HG02840 (cell line): ENCODE data around the gene XPR1.
A peak's percentile ranks its signal among the peaks of the same experiment; 100 is the strongest.

ENCODE experiments used
- ATAC-seq: cut with Tn5 transposase; IDR thresholded peaks from one replicate; pipeline ENCODE4 v1.9.1; 2021; ENCODE audit warnings: mild to moderate bottlenecking, moderate library complexity, moderate number of reproducible peaks; ENCODE audit not compliant: unreplicated experiment, low FRiP score

XPR1 gene

GRCh38 chr1:180631766-180632325 lies at the start of gene XPR1:
XPR1 (plus strand) TSS chr1:180632022; CDS start chr1:180632202, 180 bp downstream.
- peak; percentile 98 for ATAC-seq

- no peak for ATAC-seq
These were observed 47.0 kb upstream of the XPR1 start for GRCh38 chr1:180584869-180585268.

- no peak for ATAC-seq
These were observed 45.8 kb upstream of the XPR1 start for GRCh38 chr1:180585994-180586359.

GRCh38 chr1:180586671-180587155 lies 45.1 kb upstream of the XPR1 start:
- no peak for ATAC-seq

- no peak for ATAC-seq
These were observed 43.7 kb upstream of the XPR1 start for GRCh38 chr1:180588121-180588520.

GRCh38 chr1:180590889-180591288 lies 40.9 kb upstream of the XPR1 start:
- no peak for ATAC-seq

GRCh38 chr1:180593382-180593781 lies 38.4 kb upstream of the XPR1 start:
- no peak for ATAC-seq

- no peak for ATAC-seq
These were observed 37.1 kb upstream of the XPR1 start for GRCh38 chr1:180594723-180595122.

GRCh38 chr1:180595966-180596365 lies 35.9 kb upstream of the XPR1 start:
- ATAC-seq: no peak

GRCh38 chr1:180597520-180597919 lies 34.3 kb upstream of the XPR1 start:
- no peak for ATAC-seq

- no peak for ATAC-seq
These were observed 33.4 kb upstream of the XPR1 start for GRCh38 chr1:180598333-180598974.

- ATAC-seq: no peak
These were observed 31.5 kb upstream of the XPR1 start for GRCh38 chr1:180600343-180600742.

GRCh38 chr1:180601512-180601911 lies 30.3 kb upstream of the XPR1 start:
- no peak for ATAC-seq

GRCh38 chr1:180603223-180603849 lies 28.5 kb upstream of the XPR1 start:
- ATAC-seq: no peak

GRCh38 chr1:180603850-180604226 lies 28.0 kb upstream of the XPR1 start:
- ATAC-seq: no peak

- ATAC-seq: no peak
These were observed 25.7 kb upstream of the XPR1 start for GRCh38 chr1:180606155-180606554.

GRCh38 chr1:180609643-180610555 lies 21.9 kb upstream of the XPR1 start:
- no peak for ATAC-seq

- no peak for ATAC-seq
These were observed 21.2 kb upstream of the XPR1 start for GRCh38 chr1:180610556-180611015.

- ATAC-seq: no peak
These were observed 20.5 kb upstream of the XPR1 start for GRCh38 chr1:180611016-180611930.

GRCh38 chr1:180612632-180613031 lies 19.2 kb upstream of the XPR1 start:
- ATAC-seq: no peak
